ENCODE data around the gene MRTFA.
A peak's percentile ranks its signal among the peaks of the same experiment; 100 is the strongest.

MRTFA gene

DNA sequence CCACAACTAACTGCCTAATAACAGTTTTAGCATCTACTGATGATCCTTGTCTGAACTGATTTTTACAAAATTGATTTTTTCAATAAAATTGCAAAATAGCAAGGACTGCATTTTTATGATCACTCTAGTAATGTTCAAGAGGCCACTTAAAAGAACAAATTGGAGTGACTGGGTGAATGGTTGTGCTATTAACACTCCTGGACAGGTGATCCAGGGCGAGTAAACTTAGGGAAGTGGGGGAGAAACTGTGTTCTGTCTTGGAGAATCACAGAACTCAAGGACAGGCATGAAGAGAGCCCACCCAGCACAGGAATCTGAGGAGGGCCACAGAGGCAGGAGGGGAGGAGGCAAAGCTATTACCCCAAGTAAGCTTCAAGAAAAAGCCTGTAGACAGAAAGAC, 190.3 kb downstream of the MRTFA start:
- Mint-ChIP-seq H3K4me3 (no peak overlapping the region), H3K9me3 (no peaks in the 10 kb centered on the region), H3K27ac (peak overlapping the region; percentile 14 to 44), H3K4me1 (ENCODE audit: low read depth in 2 of 2) (peaks cover 31 to 65% of the 10 kb centered on the region in 2 donors), H3K36me3 (ENCODE audit: insufficient read depth) (no peaks in the 10 kb centered on the region), H3K27me3 (no peaks in the 10 kb centered on the region)
- DNase-seq (no peak), ATAC-seq (replicated peaks) (no peak)

DNA sequence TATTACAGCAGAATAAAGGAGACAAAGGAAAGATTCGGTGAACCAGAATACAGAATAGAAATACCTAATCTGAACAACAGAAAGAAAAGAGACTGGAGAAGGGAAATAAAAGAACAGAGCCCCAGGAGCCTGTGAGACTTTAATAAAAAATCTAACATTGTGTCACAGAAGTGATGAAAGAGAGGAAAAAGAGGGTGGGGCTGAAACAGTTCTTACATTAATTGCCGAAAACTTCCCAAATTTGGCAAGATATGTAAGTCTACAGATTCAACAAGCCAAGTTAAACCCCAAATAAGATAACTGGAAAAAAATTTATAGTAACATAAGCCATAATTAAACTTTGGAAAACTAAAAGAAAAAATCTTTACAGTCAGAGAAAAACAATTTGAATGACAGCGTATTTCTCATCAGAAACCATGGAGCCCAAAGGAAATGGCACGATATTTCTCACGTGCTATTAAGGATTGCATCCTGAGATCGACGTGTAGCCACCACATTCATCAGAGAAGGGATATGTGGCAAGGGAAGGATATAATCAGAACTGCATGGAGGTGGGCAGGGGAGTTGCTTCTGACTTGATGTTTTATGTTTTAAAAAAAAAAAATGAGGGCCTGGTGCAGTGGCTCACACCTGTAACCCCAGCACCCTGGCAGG, 192.2 kb downstream of the MRTFA start:
- no peak for ATAC-seq (replicated peaks)
- H3K27me3 Mint-ChIP-seq: no peaks in the 10 kb centered on the region
- H3K27ac Mint-ChIP-seq: peak overlapping the region; percentile 4 to 47
- DNase-seq: no peak
- peaks cover 31 to 49% of the 10 kb centered on the region in 2 donors for H3K4me1 Mint-ChIP-seq (ENCODE audit: low read depth in 2 of 2)
- H3K4me3 Mint-ChIP-seq: no peak overlapping the region
- peaks cover 1% of the 10 kb centered on the region for H3K36me3 Mint-ChIP-seq (ENCODE audit: insufficient read depth)
- H3K9me3 Mint-ChIP-seq: no peaks in the 10 kb centered on the region

DNA sequence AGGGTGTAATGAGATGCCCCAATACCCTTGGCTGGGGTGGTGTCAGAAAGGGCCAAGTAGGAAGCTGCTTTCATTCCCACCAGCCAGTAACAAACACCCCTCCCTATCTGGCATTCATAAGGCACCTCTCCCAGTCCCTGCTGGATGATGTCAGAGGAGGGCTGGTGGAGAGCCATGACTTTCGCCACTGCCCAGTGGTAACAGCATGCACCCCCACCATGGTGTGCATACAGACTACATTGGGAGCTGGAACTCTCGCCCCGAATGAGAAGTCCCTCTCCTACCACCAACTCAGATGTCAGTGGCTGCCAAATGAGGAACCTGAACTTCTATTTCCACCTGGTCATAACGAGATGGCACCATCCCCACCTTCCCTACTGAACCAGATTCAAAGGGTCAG, 192.8 kb downstream of the MRTFA start:
- H3K27me3 Mint-ChIP-seq: no peaks in the 10 kb centered on the region
- no peak overlapping the region for H3K4me3 Mint-ChIP-seq
- ATAC-seq (replicated peaks) (no peak), DNase-seq (no peak)
- peaks cover 31 to 48% of the 10 kb centered on the region in 2 donors for H3K4me1 Mint-ChIP-seq (ENCODE audit: low read depth in 2 of 2)
- peak overlapping the region; percentile 4 to 47 for H3K27ac Mint-ChIP-seq
- peaks cover 3% of the 10 kb centered on the region for H3K36me3 Mint-ChIP-seq (ENCODE audit: insufficient read depth)
- H3K9me3 Mint-ChIP-seq: no peaks in the 10 kb centered on the region

DNA sequence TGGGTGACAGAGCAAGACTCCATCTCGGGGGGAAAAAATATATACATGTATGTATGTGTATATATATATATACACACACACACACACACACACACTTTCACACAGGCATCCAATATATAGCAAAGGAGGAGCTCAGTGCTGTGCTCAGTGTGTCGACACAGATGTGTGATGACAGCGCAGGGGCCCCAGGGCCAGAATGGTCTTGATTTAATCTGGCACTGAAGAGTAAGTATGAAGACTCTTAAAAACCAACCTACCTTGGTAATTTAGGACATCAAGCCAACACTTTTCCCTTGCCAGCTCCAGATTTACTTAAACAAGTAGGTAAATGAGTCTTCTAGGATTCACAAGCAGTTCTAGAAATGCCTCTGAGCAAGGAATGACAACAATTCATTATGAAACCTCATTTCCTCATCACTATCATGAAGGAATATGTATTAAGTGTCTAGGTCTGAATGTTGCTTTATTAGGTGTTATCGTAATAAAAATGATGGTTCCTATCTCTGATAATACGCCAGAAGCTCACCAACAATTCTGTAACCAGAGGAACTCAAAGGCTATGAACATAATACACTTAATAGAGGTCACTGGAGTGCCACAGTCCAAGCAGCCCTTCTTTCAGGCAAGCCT, 194.6 kb downstream of the MRTFA start:
- H3K36me3 Mint-ChIP-seq (ENCODE audit: insufficient read depth): peaks cover 3% of the 10 kb centered on the region
- no peak for ATAC-seq (replicated peaks)
- no peak for DNase-seq
- H3K27ac Mint-ChIP-seq: peak overlapping the region in 1 of 2 donors; percentile 85
- no peaks in the 10 kb centered on the region for H3K27me3 Mint-ChIP-seq
- H3K9me3 Mint-ChIP-seq: no peaks in the 10 kb centered on the region
- no peak overlapping the region for H3K4me3 Mint-ChIP-seq
- H3K4me1 Mint-ChIP-seq (ENCODE audit: low read depth in 2 of 2): peaks cover 30 to 47% of the 10 kb centered on the region in 2 donors

GRCh38 chr22:40436505-40437431, 199.8 kb downstream of the MRTFA start:
- Mint-ChIP-seq H3K27ac (peak overlapping the region; percentile 72 to 75), H3K4me3 (peak overlapping the region; percentile 33 to 50), H3K36me3 (ENCODE audit: insufficient read depth) (peaks cover 24% of the 10 kb centered on the region), H3K4me1 (ENCODE audit: low read depth in 2 of 2) (peaks cover 22 to 23% of the 10 kb centered on the region in 2 donors), H3K9me3 (no peaks in the 10 kb centered on the region), H3K27me3 (no peaks in the 10 kb centered on the region)
- ATAC-seq (replicated peaks) (peak; percentile 73), DNase-seq (peak in 1 of 3 experiments; percentile 14)

DNA sequence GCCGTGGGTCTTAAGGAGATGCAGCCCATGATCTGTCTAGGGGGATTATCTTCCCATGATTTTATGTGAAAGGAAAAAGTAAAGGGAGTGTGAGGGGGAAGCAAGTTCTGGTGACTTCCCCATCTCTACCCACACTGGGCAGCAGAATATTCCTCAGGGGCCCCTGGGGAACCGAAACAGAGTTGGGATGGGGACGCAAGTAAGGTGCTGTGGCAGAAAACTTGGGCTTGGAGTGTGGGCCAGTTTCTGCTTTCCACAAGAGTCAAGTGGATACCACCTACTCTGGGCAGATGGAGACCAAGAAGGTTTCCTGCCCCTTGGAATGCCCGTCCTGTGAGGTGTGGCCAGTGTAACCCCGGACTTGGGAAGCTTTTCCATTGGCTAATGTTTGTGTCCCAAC, 201.8 kb downstream of the MRTFA start:
- peaks cover 22 to 23% of the 10 kb centered on the region in 2 donors for H3K4me1 Mint-ChIP-seq (ENCODE audit: low read depth in 2 of 2)
- peak overlapping the region in 1 of 2 donors; percentile 46 for H3K27ac Mint-ChIP-seq
- peaks cover 42% of the 10 kb centered on the region for H3K36me3 Mint-ChIP-seq (ENCODE audit: insufficient read depth)
- H3K27me3 Mint-ChIP-seq: no peaks in the 10 kb centered on the region
- ATAC-seq (replicated peaks): no peak
- DNase-seq: no peak
- H3K4me3 Mint-ChIP-seq: no peak overlapping the region
- H3K9me3 Mint-ChIP-seq: no peaks in the 10 kb centered on the region

GRCh38 chr22:40434106-40434505, 202.4 kb downstream of the MRTFA start:
- Mint-ChIP-seq H3K9me3 (no peaks in the 10 kb centered on the region), H3K27me3 (no peaks in the 10 kb centered on the region), H3K4me1 (ENCODE audit: low read depth in 2 of 2) (peaks cover 24 to 25% of the 10 kb centered on the region in 2 donors), H3K27ac (peak overlapping the region in 1 of 2 donors; percentile 46), H3K36me3 (ENCODE audit: insufficient read depth) (peaks cover 41% of the 10 kb centered on the region), H3K4me3 (no peak overlapping the region)
- DNase-seq (no peak), ATAC-seq (replicated peaks) (no peak)

DNA sequence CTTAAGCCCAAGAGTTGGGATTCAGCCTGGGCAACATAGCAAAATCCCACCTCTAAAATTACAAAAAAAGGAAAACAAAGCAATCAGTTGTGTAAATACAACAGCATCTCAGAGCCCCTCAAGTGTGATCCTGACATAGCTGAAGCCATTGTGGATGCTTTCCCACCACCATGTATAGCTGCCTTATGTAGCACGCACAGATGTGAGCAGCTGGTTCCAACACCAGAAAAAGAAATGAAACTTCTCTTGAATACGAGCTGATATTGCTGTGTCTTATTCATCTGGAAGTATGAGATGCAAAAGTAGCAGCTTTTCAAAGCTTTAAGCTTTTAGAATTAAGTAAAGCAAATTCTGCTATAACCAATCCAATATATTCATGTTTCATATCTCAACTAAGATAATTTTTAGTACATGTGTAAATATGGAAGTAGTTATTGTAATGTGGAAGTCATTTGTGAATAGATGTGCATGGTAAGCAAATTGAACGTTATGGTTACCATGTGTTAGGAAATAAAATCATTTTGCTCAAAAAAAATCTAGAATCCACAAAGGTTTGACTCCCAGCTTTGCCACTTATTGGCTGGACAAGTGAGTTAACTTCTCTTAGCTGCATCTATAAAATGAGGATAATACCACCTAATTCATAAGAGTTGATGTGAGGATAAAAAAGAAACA, 203.0 kb downstream of the MRTFA start:
- DNase-seq: no peak
- H3K4me1 Mint-ChIP-seq (ENCODE audit: low read depth in 2 of 2): peaks cover 28% of the 10 kb centered on the region in 2 donors
- H3K27ac Mint-ChIP-seq: no peak overlapping the region
- no peaks in the 10 kb centered on the region for H3K27me3 Mint-ChIP-seq
- peaks cover 47% of the 10 kb centered on the region for H3K36me3 Mint-ChIP-seq (ENCODE audit: insufficient read depth)
- no peak overlapping the region for H3K4me3 Mint-ChIP-seq
- no peaks in the 10 kb centered on the region for H3K9me3 Mint-ChIP-seq
- ATAC-seq (replicated peaks): no peak

DNA sequence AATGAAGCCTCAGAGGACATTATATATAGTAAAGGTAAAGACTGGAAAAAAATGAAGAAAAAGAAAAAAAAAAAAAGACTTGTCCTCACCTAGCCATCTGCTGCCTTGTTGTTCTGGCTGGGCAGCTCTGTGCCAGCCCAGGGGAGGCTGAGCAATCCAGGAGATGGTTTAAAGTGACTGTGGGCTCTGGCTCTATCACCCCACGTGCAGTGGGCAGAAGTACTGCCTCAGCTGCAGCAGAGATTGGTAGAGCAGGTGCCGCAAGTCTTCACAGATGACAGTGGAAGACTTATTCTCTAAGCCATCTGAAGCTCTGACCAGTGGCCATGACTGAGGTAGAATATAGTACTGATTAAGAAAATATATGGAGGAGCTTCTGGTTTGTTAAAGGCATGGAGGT, 203.9 kb downstream of the MRTFA start:
- H3K4me1 Mint-ChIP-seq (ENCODE audit: low read depth in 2 of 2): peaks cover 24 to 28% of the 10 kb centered on the region in 2 donors
- H3K4me3 Mint-ChIP-seq: no peak overlapping the region
- H3K36me3 Mint-ChIP-seq (ENCODE audit: insufficient read depth): peaks cover 50% of the 10 kb centered on the region
- H3K27me3 Mint-ChIP-seq: no peaks in the 10 kb centered on the region
- no peaks in the 10 kb centered on the region for H3K9me3 Mint-ChIP-seq
- peak overlapping the region; percentile 23 to 78 for H3K27ac Mint-ChIP-seq
- DNase-seq (no peak), ATAC-seq (replicated peaks) (no peak)

DNA sequence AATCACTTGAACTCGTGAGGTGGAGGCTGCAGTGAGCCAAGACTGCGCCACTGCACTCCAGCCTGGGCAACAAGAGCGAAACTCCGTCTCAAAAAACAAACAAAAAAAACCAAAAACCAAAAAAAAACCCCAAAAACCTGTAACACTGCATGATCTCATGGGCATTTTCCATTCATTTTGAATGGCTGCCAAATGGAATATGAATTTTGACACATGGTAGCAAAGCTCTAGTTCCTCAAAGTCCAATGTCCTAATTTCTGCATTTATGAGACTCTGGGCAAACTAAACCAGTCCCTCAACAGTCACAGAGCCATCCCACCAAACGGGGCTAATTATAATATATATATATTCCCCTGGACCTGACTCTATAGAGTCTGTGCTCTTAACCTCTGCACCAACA, 204.4 kb downstream of the MRTFA start:
- DNase-seq: no peak
- H3K9me3 Mint-ChIP-seq: no peaks in the 10 kb centered on the region
- peak overlapping the region; percentile 23 to 78 for H3K27ac Mint-ChIP-seq
- no peak overlapping the region for H3K4me3 Mint-ChIP-seq
- ATAC-seq (replicated peaks): no peak
- peaks cover 19 to 26% of the 10 kb centered on the region in 2 donors for H3K4me1 Mint-ChIP-seq (ENCODE audit: low read depth in 2 of 2)
- peaks cover 53% of the 10 kb centered on the region for H3K36me3 Mint-ChIP-seq (ENCODE audit: insufficient read depth)
- H3K27me3 Mint-ChIP-seq: no peaks in the 10 kb centered on the region

DNA sequence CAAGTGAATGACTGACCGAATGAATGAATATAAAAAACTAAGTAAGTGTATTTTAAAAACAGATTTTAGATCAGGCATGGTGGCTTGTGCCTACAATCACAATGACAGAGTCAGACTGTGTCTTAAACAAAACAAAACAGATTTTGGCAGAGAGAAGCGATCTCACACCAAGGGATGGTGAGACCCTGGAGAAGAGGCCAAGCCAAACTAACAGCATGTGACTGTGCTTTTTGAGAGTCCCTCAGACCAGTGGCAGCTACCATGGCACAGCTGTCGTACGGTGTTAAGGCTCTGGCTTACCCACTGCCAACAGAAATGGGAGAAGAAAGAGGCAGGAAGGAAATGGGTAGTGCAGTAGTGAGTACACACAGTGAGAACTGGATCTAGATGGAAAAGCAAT, 205.5 kb downstream of the MRTFA start:
- H3K27ac Mint-ChIP-seq: peak overlapping the region in 1 of 2 donors; percentile 55
- no peak overlapping the region for H3K4me3 Mint-ChIP-seq
- ATAC-seq (replicated peaks) (no peak), DNase-seq (no peak)
- no peaks in the 10 kb centered on the region for H3K27me3 Mint-ChIP-seq
- H3K9me3 Mint-ChIP-seq: no peaks in the 10 kb centered on the region
- H3K4me1 Mint-ChIP-seq (ENCODE audit: low read depth in 2 of 2): peaks cover 9 to 24% of the 10 kb centered on the region in 2 donors
- H3K36me3 Mint-ChIP-seq (ENCODE audit: insufficient read depth): peaks cover 60% of the 10 kb centered on the region

GRCh38 chr22:40429481-40429880, 207.0 kb downstream of the MRTFA start:
- no peaks in the 10 kb centered on the region for H3K9me3 Mint-ChIP-seq
- ATAC-seq (replicated peaks) (no peak), DNase-seq (no peak)
- peak overlapping the region; percentile 88 to 91 for H3K27ac Mint-ChIP-seq
- peaks cover 63% of the 10 kb centered on the region for H3K36me3 Mint-ChIP-seq (ENCODE audit: insufficient read depth)
- H3K4me1 Mint-ChIP-seq (ENCODE audit: low read depth in 2 of 2): peaks cover 13 to 29% of the 10 kb centered on the region in 2 donors
- no peaks in the 10 kb centered on the region for H3K27me3 Mint-ChIP-seq
- H3K4me3 Mint-ChIP-seq: no peak overlapping the region

- no peak for ATAC-seq (replicated peaks)
- Mint-ChIP-seq H3K9me3 (no peaks in the 10 kb centered on the region), H3K36me3 (ENCODE audit: insufficient read depth) (peaks cover 59% of the 10 kb centered on the region), H3K4me3 (no peak overlapping the region), H3K27ac (peak overlapping the region; percentile 88 to 91), H3K27me3 (no peaks in the 10 kb centered on the region), H3K4me1 (ENCODE audit: low read depth in 2 of 2) (peaks cover 13 to 29% of the 10 kb centered on the region in 2 donors)
- DNase-seq: no peak
These were observed 207.7 kb downstream of the MRTFA start for GRCh38 chr22:40428796-40429195.

Data from effector memory CD8-positive, alpha-beta T cell (primary cell).